Muscle of back (tissue), 11 donors: ENCODE results near the gene GRIK3. TPM values are rescaled to one million over a fixed set of nuclear protein-coding genes. Genes with fewer than 3 reads are reported as not detected.
"Not testable (repeated sequence)": the region's sequence is repeated elsewhere in the genome, so short reads cannot be mapped to it uniquely, and the experiment has no call there.

Experiments used
- DNase-seq, 3 donors: peaks; one replicate each; pipeline versions ENCODE4 v3.0.0 to v3.0.0-alpha.2; 2013
- polyA plus RNA-seq, 10 donors: library from polyadenylated mRNA; unstranded; fragments of 120-200 nt; gene quantifications; one replicate each; pipeline ENCODE4 v1.2.1, GENCODE V29; 2013; ENCODE audit not compliant: insufficient read length in 10 of 10

The GRIK3 gene
- polyA plus RNA-seq, 10 donors: 0.55 to 1.3 (median 0.83) TPM

DNA sequence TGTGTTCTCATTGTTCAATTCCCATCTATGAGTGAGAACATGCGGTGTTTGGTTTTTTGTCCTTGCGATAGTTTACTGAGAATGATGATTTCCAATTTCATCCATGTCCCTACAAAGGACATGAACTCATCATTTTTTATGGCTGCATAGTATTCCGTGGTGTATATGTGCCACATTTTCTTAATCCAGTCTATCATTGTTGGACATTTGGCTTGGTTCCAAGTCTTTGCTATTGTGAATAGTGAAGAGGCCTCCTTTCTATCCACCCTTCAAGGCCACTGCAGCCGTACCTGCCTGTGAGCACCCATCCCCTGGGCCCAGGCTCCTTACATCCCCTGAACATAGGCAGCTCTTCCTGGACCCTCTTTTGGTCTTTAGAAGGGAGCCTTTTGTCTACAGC lies 266.9 kb downstream of the GRIK3 start:
- not testable (repeated sequence) for DNase-seq

DNA sequence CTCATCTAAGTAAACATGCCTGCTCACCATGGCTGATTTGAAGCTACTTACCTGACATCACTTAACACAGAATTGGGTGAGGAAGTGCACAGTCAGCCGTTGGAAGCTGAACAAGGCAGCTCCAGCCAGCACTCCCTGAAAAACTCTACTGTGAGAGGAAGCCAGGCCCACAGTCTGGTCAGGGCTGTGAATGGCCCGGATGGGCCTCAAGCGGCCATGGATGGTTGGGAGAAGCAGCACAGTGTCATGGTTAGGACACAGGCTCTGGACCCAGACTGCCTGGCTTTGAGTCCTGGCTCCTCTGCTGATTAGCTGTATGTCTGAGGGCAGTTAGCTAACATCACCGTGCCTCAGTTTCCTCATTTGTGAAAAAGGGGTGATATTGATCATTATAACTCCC lies 267.8 kb downstream of the GRIK3 start:
- no peak for DNase-seq

DNA sequence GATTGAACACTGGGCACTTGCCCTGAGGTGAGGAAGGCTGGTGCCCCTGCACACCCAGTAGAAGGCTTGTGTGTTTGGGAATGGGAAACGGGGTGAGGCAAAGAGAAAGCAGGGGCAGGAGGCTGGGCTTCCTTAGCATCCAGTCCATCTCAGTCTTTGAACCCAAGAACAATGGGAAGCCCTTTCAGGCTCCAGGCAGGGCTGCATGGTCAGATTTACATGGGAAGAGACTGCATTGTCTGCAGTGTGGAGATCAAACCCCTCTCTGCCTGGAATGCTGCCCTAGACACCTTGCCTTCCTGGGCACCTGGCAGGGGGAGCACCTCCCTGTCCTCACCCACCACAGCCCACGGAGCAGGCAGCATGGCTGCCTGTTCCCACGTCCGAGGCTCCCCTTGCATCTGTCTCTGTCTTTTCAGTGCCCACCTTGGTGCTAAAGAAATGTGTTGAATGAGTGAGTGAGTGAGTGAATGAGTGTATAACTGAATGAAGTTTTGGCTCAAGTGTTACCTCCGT lies 268.5 kb downstream of the GRIK3 start:
- DNase-seq: no peak

DNA sequence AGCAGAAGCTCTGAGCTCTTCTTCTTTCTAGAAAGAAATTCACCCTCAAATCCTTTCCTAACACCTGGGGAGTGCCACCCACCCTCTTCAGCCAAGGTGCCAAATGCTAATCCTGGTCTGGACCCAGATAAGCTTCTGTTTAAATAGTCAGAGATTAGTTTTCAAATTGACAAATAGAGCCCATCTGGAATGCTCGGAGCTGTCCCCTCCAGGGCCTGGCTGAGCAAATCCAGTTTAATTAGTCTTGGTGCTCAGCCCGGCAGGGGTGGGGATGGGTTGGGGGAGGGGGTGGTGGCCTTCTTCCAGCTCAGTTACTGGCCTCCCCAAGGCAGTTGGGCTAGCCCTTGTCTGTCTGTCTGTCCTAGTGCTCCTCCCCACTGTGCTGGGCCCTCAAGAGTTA lies 269.5 kb downstream of the GRIK3 start:
- no peak for DNase-seq

DNA sequence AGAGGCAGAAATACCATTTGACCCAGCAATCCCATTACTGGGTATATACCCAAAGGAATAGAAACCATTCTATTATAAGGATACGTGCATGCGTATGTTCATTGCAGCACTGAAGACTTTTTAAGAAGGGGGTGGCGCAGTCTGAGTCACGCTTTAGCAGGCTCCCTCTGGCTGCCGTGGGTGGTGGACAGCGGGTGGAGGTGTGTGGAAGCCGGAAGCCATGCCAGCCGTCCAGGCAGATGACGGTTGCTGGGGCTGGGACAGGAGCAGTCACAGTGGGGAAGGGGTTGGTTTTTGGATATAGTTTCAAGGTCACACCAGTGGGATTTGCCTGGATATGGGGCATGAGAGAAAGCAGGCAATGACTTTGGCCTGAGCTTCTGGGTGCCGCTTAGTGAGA lies 270.5 kb downstream of the GRIK3 start:
- no peak for DNase-seq

DNA sequence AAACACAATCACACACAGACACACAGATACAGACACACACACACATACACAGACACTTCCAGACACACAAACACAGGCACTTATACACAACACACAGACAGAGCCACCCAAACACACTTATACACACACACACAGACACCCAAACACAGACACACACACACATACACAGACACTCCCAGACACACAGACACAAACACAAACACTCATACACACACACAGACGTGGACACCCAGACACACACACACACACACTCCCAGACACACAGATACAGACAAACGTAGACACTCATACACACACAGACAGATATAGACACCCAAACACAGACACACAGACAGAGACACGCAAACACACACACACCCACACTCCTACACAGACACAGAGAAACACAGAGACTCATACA lies 272.1 kb downstream of the GRIK3 start:
- no peak for DNase-seq

DNA sequence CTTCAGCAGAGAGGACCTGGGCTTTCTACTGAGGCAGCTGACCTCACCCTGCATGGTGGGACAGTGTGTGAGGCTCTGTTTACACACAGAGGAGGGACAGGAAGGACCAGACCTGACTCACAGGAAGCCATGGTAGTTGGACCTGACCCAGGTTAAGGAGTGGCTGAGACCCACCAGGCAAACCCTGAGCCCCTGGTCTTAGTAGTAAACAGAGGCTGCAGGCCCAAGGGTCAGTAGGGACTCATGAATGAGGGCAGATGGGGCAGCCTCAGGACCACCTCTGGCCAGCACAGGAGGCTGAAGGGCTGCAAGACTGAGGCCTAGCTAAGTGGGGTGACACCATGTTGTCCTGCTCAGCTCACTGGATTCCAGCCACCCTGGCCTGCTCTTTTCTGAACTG lies 273.2 kb downstream of the GRIK3 start:
- DNase-seq: no peak

DNA sequence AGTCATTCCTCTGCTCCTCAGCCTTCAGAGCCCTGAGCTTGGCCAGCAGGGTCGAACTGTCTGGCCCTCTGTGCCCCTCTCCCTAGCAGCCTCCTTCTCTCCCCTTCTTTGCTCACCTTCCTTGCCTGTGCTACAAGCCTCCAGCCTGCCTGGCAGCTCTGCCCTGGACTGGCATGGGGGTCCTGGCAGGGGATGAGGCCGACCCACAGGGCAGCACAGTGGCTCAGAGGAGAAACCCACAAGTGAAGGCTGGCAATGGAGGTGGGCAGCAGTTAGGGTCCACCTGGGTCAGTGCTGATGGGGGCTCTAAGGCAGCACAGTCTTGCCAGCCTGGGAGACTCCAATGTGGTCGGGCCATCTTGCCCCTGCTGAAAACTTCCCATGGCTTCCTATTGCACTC lies 274.2 kb downstream of the GRIK3 start:
- no peak for DNase-seq

DNA sequence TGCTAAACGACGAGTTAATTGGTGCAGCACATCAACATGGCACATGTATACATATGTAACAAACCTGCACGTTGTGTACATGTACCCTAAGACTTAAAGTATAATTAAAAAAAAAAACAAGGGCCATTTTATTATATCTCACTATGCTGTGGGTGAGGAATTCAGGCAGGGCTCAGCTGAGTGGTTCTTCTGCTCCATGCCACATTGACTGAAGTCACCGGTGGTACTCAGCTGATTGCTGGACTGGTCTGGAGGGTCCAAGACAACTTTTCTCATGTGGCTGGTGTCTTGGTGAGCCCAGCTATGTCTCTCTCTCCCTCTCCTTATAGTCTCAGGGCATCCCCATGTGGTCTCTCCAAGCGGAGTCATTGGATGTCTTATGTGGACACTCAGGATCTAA lies 275.0 kb downstream of the GRIK3 start:
- no peak for DNase-seq

DNA sequence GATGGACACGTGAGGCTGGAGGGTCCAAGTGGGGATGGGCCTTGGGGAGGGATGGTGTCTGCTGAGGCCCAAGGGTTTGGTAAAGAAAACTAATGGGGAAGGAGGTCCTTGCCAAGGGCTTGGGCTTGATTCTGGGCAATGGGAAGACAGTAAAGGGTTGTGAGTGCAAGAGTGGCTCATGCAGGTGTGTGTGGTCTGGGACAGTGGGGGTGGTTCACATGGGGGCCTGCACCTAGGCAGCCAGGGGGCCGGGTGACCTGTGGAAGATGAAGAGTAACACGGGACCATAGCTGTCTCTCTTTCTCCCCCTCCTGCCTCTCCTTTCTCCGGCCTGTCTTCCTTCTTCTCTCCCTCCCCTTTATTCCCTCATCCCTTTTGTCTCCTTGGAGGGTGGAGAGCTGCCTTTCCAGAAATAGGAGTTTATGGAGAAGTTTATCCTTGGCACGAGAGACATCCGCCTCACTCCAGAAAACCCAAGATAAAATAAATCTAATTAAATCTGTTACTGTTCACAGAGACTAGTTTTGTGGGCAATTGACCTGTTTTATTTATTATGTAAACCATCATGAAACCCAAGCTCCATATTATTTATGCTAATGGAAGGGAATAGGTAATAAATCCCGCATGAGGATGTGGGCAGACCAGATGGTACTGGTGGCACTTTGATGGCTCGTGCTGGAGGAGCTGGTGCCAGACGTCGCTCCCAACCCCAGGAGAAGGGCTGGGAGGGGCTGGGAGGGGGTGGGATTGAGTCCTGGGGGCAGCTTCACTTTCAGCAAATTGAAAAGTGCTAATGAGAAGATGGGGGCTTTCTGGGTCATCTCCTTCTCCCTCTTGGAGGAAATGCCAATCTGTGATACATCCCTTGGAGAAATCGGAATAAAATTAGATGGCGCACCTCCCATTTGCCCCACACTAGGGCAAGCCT lies 278.7 kb downstream of the GRIK3 start:
- no peak for DNase-seq

DNA sequence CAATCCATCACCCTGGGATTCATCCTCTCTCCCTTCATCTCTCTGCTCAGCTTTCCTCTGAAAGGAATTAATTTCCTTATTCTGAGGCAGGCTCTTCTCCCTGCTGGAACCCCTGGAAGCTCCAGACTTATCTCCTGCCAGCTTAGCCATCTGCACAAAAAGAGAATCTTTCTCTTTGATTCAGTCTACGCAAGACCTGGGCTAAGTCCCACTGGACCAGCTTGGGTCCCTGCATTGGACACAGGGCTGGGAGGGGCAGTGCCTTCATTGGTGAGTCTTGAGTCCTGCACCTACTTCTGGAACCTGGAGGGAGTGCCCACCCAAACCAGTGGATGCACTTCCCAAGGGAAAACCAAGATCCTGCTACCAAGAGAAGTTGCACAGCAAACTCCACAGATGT lies 279.9 kb downstream of the GRIK3 start:
- no peak for DNase-seq

DNA sequence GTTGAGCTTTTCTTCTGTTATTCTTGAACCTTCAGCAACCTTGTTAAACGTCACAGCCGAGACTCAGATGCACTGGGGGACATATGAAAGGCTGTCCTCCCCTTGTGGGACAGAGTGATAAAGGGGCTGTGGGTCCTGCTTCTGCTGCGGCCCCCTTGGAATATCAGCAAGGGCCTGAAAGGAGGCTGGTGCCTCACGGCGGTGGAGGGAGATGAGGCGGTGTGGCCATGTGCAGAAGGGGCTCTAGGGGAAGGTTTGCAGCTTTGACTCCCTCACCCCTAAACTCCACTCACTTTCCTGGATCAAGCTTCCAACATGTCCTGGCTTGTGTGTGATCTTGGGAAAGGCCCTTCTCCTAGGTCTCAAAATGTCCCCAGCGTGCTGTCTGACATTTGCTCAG lies 280.9 kb downstream of the GRIK3 start:
- DNase-seq: no peak

DNA sequence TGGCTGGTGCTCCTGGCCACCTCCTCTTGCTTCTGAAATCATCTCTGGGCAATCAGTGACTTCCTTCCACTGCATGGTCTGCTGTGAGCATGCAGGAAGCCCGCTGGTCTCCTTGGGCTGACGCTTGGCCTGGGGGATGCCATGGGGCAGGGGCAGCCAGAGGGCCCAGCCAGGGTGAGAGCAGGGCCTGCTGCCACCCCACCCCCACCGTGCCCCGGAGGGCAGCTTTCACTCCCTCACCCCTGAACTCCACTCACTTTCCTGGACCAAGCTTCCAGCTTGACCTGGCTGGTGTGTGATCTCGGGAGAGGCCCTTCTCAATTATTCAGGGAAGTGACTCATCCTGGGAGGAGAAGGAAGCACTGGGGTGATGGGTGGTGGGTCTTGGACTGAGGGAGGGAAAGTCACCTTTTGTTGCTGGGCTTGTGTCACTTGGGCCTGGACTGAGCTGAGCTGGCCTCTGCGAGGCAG lies 281.4 kb downstream of the GRIK3 start:
- DNase-seq: no peak

DNA sequence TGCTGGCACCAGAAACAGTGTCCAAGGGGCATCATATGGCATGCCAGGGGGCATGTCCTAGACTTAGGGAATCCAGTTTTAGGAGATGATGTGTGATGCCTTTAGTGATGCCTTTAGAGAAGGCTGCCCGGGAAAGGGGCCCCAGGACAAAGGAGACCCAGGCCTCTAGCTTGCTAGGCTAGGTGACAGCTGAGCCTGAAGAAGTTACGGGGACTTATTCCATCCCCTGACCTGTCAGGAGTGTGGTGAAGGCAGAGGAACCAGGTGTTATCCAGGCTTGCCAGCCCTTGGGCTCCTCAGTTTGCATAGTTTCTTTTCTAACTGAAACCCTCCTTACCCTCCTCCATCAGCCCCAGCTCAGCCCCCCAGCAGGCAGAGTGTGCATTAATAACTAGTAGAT lies 281.9 kb downstream of the GRIK3 start:
- no peak for DNase-seq

DNA sequence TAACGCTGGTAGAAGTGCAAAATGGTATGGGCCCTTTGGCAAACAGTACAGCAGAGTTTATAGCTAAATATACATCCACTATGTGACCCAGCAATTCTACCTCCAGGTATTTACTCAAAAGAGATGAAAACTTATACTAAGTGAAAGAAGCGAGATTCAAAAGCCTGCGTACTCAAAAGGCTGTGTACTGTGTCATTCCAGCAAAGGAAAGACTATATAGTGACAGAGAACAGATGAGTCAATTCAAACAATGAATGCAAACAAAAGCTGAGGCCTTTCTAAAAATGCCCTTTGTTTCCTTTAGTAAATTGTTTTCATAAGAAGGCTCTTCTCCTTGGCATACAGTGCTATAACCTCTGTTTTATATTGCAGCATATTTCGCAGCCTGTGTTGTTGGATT lies 282.8 kb downstream of the GRIK3 start:
- DNase-seq: no peak

DNA sequence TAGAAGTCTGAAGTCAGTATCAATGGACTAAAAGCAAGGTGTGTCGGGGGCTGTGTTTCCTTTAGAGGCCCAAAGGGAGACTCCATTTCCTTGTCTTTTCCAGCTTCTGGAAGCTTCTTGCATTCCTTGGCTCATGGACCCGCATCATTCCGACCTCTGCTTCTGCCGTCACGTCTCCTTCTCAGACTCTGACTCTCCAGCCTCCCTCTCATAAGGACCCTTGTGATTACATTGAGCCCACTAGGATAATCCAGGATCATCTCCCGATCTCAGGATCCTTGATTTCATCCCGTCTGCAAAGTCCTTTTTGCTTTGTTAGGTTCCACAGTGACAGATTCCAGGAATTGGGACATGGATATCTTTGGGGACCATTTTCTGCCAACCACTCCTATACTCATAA lies 285.8 kb downstream of the GRIK3 start:
- DNase-seq: no peak
